ENCODE measurements around the gene PREX1.

Gene PREX1

GRCh38 chr20:48717680-48718223, 110.0 kb downstream of the PREX1 start:
- DNase-seq (ENCODE audit: low spot score), result no peak

GRCh38 chr20:48717095-48717672, 110.6 kb downstream of the PREX1 start:
- DNase-seq (ENCODE audit: low spot score), result no peak

- DNase-seq (ENCODE audit: low spot score), result no peak
Measured at GRCh38 chr20:48716541-48716940, 111.3 kb downstream of the PREX1 start.

GRCh38 chr20:48716086-48716485, 111.7 kb downstream of the PREX1 start:
- DNase-seq (ENCODE audit: low spot score), result no peak

GRCh38 chr20:48714764-48715163, 113.0 kb downstream of the PREX1 start:
- no peak for DNase-seq (ENCODE audit: low spot score)

- no peak for DNase-seq (ENCODE audit: low spot score)
Measured at GRCh38 chr20:48711696-48712464, 115.9 kb downstream of the PREX1 start.

GRCh38 chr20:48711044-48711428, 116.8 kb downstream of the PREX1 start:
- no peak for DNase-seq (ENCODE audit: low spot score)

- DNase-seq (ENCODE audit: low spot score), result no peak
Measured at GRCh38 chr20:48710341-48711043, 117.3 kb downstream of the PREX1 start.

- no peak for DNase-seq (ENCODE audit: low spot score)
Measured at GRCh38 chr20:48709744-48710143, 118.1 kb downstream of the PREX1 start.

- DNase-seq (ENCODE audit: low spot score), result no peak
Measured at GRCh38 chr20:48709058-48709691, 118.6 kb downstream of the PREX1 start.

- DNase-seq (ENCODE audit: low spot score), result no peak
Measured at GRCh38 chr20:48708630-48709029, 119.2 kb downstream of the PREX1 start.

GRCh38 chr20:48708116-48708515, 119.7 kb downstream of the PREX1 start:
- no peak for DNase-seq (ENCODE audit: low spot score)

GRCh38 chr20:48706710-48707365, 121.0 kb downstream of the PREX1 start:
- no peak for DNase-seq (ENCODE audit: low spot score)

GRCh38 chr20:48706116-48706656, 121.6 kb downstream of the PREX1 start:
- no peak for DNase-seq (ENCODE audit: low spot score)

GRCh38 chr20:48705240-48706115, 122.3 kb downstream of the PREX1 start:
- DNase-seq (ENCODE audit: low spot score), result no peak

- DNase-seq (ENCODE audit: low spot score), result no peak
Measured at GRCh38 chr20:48704761-48705160, 123.0 kb downstream of the PREX1 start.

GRCh38 chr20:48703511-48704219, 124.1 kb downstream of the PREX1 start:
- DNase-seq (ENCODE audit: low spot score), result no peak

- DNase-seq (ENCODE audit: low spot score), result no peak
Measured at GRCh38 chr20:48703107-48703506, 124.7 kb downstream of the PREX1 start.

- DNase-seq (ENCODE audit: low spot score), result no peak
Measured at GRCh38 chr20:48702455-48702913, 125.3 kb downstream of the PREX1 start.

GRCh38 chr20:48701702-48702101, 126.1 kb downstream of the PREX1 start:
- no peak for DNase-seq (ENCODE audit: low spot score)

All from cerebellar cortex (tissue), 1 donor.